ENCODE measurements around the gene CST8.

CST8 gene

GRCh38 chr20:23524146-23524545, 33.2 kb downstream of the CST8 start:
- CTCF ChIA-PET, result no interaction called here
- Mint-ChIP-seq H3K4me3 (no peak overlapping the region), H3K9me3 (peaks cover 10% of the 10 kb centered on the region), H3K4me1 (no peaks in the 10 kb centered on the region), H3K36me3 (no peaks in the 10 kb centered on the region), H3K27ac (no peak overlapping the region), H3K27me3 (no peaks in the 10 kb centered on the region)
- no peak for DNase-seq

GRCh38 chr20:23526850-23527249, 35.9 kb downstream of the CST8 start:
- Mint-ChIP-seq H3K36me3 (no peaks in the 10 kb centered on the region), H3K9me3 (peaks cover 10% of the 10 kb centered on the region), H3K27ac (no peak overlapping the region), H3K4me1 (no peaks in the 10 kb centered on the region), H3K27me3 (no peaks in the 10 kb centered on the region), H3K4me3 (no peak overlapping the region)
- no peak for DNase-seq
- CTCF ChIA-PET, result no interaction called here

- CTCF ChIA-PET, result no interaction called here
- H3K36me3 Mint-ChIP-seq, result no peaks in the 10 kb centered on the region
- no peaks in the 10 kb centered on the region for H3K27me3 Mint-ChIP-seq
- H3K9me3 Mint-ChIP-seq, result peaks cover 10% of the 10 kb centered on the region
- H3K4me1 Mint-ChIP-seq, result no peaks in the 10 kb centered on the region
- H3K4me3 Mint-ChIP-seq, result no peak overlapping the region
- no peak overlapping the region for H3K27ac Mint-ChIP-seq
- DNase-seq, result no peak
These were observed 38.0 kb downstream of the CST8 start for GRCh38 chr20:23528867-23529431.

- Mint-ChIP-seq H3K27ac (no peak overlapping the region), H3K4me3 (no peak overlapping the region), H3K36me3 (no peaks in the 10 kb centered on the region), H3K9me3 (peaks cover 10% of the 10 kb centered on the region), H3K27me3 (no peaks in the 10 kb centered on the region), H3K4me1 (no peaks in the 10 kb centered on the region)
- CTCF ChIA-PET, result no interaction called here
- DNase-seq, result no peak
These were observed 40.1 kb downstream of the CST8 start for GRCh38 chr20:23530937-23531567.

- Mint-ChIP-seq H3K27me3 (no peaks in the 10 kb centered on the region), H3K4me1 (no peaks in the 10 kb centered on the region), H3K4me3 (no peak overlapping the region), H3K27ac (no peak overlapping the region), H3K9me3 (peaks cover 7% of the 10 kb centered on the region), H3K36me3 (no peaks in the 10 kb centered on the region)
- DNase-seq, result no peak
- CTCF ChIA-PET, result no interaction called here
These were observed 41.6 kb downstream of the CST8 start for GRCh38 chr20:23532533-23532932.

GRCh38 chr20:23533161-23533560, 42.2 kb downstream of the CST8 start:
- H3K36me3 Mint-ChIP-seq, result no peaks in the 10 kb centered on the region
- no peak overlapping the region for H3K27ac Mint-ChIP-seq
- no peak for DNase-seq
- CTCF ChIA-PET, result no interaction called here
- H3K4me3 Mint-ChIP-seq, result no peak overlapping the region
- no peaks in the 10 kb centered on the region for H3K4me1 Mint-ChIP-seq
- no peaks in the 10 kb centered on the region for H3K27me3 Mint-ChIP-seq
- H3K9me3 Mint-ChIP-seq, result peaks cover 6% of the 10 kb centered on the region

GRCh38 chr20:23534801-23535593, 44.1 kb downstream of the CST8 start:
- peaks cover 8% of the 10 kb centered on the region for H3K27me3 Mint-ChIP-seq
- no peak overlapping the region for H3K27ac Mint-ChIP-seq
- H3K9me3 Mint-ChIP-seq, result no peaks in the 10 kb centered on the region
- no peaks in the 10 kb centered on the region for H3K36me3 Mint-ChIP-seq
- CTCF ChIA-PET, result no interaction called here
- no peak for DNase-seq
- H3K4me1 Mint-ChIP-seq, result no peaks in the 10 kb centered on the region
- H3K4me3 Mint-ChIP-seq, result no peak overlapping the region

- DNase-seq, result no peak
- CTCF ChIA-PET, result no interaction called here
- H3K9me3 Mint-ChIP-seq, result no peaks in the 10 kb centered on the region
- no peak overlapping the region for H3K27ac Mint-ChIP-seq
- no peak overlapping the region for H3K4me3 Mint-ChIP-seq
- no peaks in the 10 kb centered on the region for H3K4me1 Mint-ChIP-seq
- peaks cover 12% of the 10 kb centered on the region for H3K27me3 Mint-ChIP-seq
- no peaks in the 10 kb centered on the region for H3K36me3 Mint-ChIP-seq
These were observed 45.5 kb downstream of the CST8 start for GRCh38 chr20:23536328-23536974.

GRCh38 chr20:23537030-23537429, 46.1 kb downstream of the CST8 start:
- H3K4me3 Mint-ChIP-seq, result no peak overlapping the region

GRCh38 chr20:23540624-23541023, 49.7 kb downstream of the CST8 start:
- no peak overlapping the region for H3K27ac Mint-ChIP-seq
- CTCF ChIA-PET, result no interaction called here
- H3K9me3 Mint-ChIP-seq, result no peaks in the 10 kb centered on the region
- no peak overlapping the region for H3K4me3 Mint-ChIP-seq
- DNase-seq, result no peak
- H3K36me3 Mint-ChIP-seq, result no peaks in the 10 kb centered on the region
- H3K4me1 Mint-ChIP-seq, result no peaks in the 10 kb centered on the region
- H3K27me3 Mint-ChIP-seq, result peaks cover 12% of the 10 kb centered on the region

More at GRCh38 chr20:23537030-23537429, 46.1 kb downstream of the CST8 start:
- H3K27ac Mint-ChIP-seq, result no peak overlapping the region
- no peak for DNase-seq
- peaks cover 12% of the 10 kb centered on the region for H3K27me3 Mint-ChIP-seq
- no peaks in the 10 kb centered on the region for H3K9me3 Mint-ChIP-seq
- H3K36me3 Mint-ChIP-seq, result no peaks in the 10 kb centered on the region
- CTCF ChIA-PET, result no interaction called here
- H3K4me1 Mint-ChIP-seq, result no peaks in the 10 kb centered on the region

GRCh38 chr20:23541330-23541729, 50.4 kb downstream of the CST8 start:
- Mint-ChIP-seq H3K4me3 (no peak overlapping the region), H3K27ac (no peak overlapping the region), H3K36me3 (no peaks in the 10 kb centered on the region), H3K9me3 (no peaks in the 10 kb centered on the region), H3K27me3 (peaks cover 12% of the 10 kb centered on the region), H3K4me1 (no peaks in the 10 kb centered on the region)
- CTCF ChIA-PET, result no interaction called here
- DNase-seq, result no peak

- CTCF ChIA-PET, result no interaction called here
- H3K4me1 Mint-ChIP-seq, result no peaks in the 10 kb centered on the region
- no peak for DNase-seq
- H3K4me3 Mint-ChIP-seq, result no peak overlapping the region
- no peaks in the 10 kb centered on the region for H3K36me3 Mint-ChIP-seq
- peaks cover 12% of the 10 kb centered on the region for H3K27me3 Mint-ChIP-seq
- H3K9me3 Mint-ChIP-seq, result no peaks in the 10 kb centered on the region
- H3K27ac Mint-ChIP-seq, result no peak overlapping the region
These were observed 50.9 kb downstream of the CST8 start for GRCh38 chr20:23541776-23542175.

- Mint-ChIP-seq H3K36me3 (no peaks in the 10 kb centered on the region), H3K27me3 (peaks cover 12% of the 10 kb centered on the region), H3K4me1 (no peaks in the 10 kb centered on the region), H3K27ac (no peak overlapping the region), H3K9me3 (no peaks in the 10 kb centered on the region), H3K4me3 (no peak overlapping the region)
- CTCF ChIA-PET, result no interaction called here
- DNase-seq, result no peak
These were observed 51.9 kb downstream of the CST8 start for GRCh38 chr20:23542801-23543200.

- CTCF ChIA-PET, result interaction anchor here (1.0 kb wide), 1 partner anchor 13 kb away, joined by 3 read pairs; no protein-coding TSS in a partner anchor
- DNase-seq, result no peak
- H3K36me3 Mint-ChIP-seq, result no peaks in the 10 kb centered on the region
- H3K27me3 Mint-ChIP-seq, result peaks cover 15% of the 10 kb centered on the region
- H3K9me3 Mint-ChIP-seq, result no peaks in the 10 kb centered on the region
- no peak overlapping the region for H3K4me3 Mint-ChIP-seq
- H3K27ac Mint-ChIP-seq, result no peak overlapping the region
- H3K4me1 Mint-ChIP-seq, result no peaks in the 10 kb centered on the region
These were observed 53.2 kb downstream of the CST8 start for GRCh38 chr20:23544133-23544532.
